Activated naive CD4-positive, alpha-beta T cell treated with anti-CD3 and anti-CD28 coated beads, Interleukin-2, amount 10 ng/mL, durations not matched to agents 7 days and 5 days (primary cell): ENCODE measurements around the gene STX19.

ENCODE experiments used
- CTCF ChIA-PET: fragments of 350-600 bp; sonication (Branson Sonifier 250); formaldehyde crosslinking; loops from one replicate; lab custom pipeline; 2021; ENCODE audit warnings: antibody characterized with exemption; lab: Charles Lee
- DNase-seq: peaks from one replicate; pipeline ENCODE4 v3.0.0-alpha.2; 2020
- H3K27ac Mint-ChIP-seq: one replicate; pipeline ENCODE4 v1.8.0; 2021; ENCODE audit warnings: mild to moderate bottlenecking, moderate library complexity, mixed read lengths
- H3K27me3 Mint-ChIP-seq: one replicate; pipeline ENCODE4 v1.8.0; 2021; ENCODE audit warnings: mild to moderate bottlenecking, mixed read lengths
- H3K36me3 Mint-ChIP-seq: one replicate; pipeline ENCODE4 v1.8.0; 2021; ENCODE audit warnings: mixed read lengths
- H3K4me1 Mint-ChIP-seq: one replicate; pipeline ENCODE4 v1.8.0; 2021; ENCODE audit warnings: mixed read lengths
- H3K4me3 Mint-ChIP-seq: one replicate; pipeline ENCODE4 v1.8.0; 2021; ENCODE audit warnings: mild to moderate bottlenecking, moderate library complexity, mixed read lengths
- H3K9me3 Mint-ChIP-seq: one replicate; pipeline ENCODE4 v1.8.0; 2021; ENCODE audit warnings: mixed read lengths

STX19 gene

GRCh38 chr3:94028093-94028837 lies at the start of gene STX19:
STX19 (minus strand) TSS chr3:94028597; CDS start chr3:94015269, 13,328 bp downstream.
- Mint-ChIP-seq H3K9me3 (no peaks in the 10 kb centered on the region), H3K36me3 (peaks cover 1% of the 10 kb centered on the region), H3K27ac (no peak within 1 kb of the TSS), H3K27me3 (no peaks in the 10 kb centered on the region), H3K4me3 (no peak within 1 kb of the TSS), H3K4me1 (no peaks in the 10 kb centered on the region)
- DNase-seq: no peak
- CTCF ChIA-PET: interaction anchor here (0.9 kb wide), 1 partner anchor 9 kb away, joined by 3 read pairs; no protein-coding TSS in a partner anchor

DNA sequence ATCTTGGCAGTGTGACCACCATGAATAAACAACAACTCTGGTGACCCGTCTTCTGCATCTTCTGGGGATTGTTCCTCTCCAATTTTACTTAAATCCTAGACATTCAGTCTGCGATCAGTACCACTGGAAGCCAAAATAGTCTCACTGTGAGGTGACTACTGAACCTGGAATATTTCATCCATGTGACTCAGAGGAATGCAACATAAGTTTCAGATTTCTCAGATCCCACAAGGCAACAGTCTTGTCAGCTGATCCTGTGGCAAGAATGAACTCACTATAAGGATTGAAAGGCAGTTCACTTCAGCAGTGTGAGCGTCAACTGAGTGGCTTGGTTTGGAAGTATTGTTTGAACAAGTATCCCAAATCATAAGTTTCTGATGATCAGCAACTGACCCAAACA lies 47.7 kb upstream of the STX19 start:
- CTCF ChIA-PET: no interaction called here

GRCh38 chr3:94071713-94072284 lies 43.4 kb upstream of the STX19 start:
- H3K27me3 Mint-ChIP-seq: no peaks in the 10 kb centered on the region
- peaks cover 36% of the 10 kb centered on the region for H3K4me1 Mint-ChIP-seq
- H3K36me3 Mint-ChIP-seq: peaks cover 51% of the 10 kb centered on the region
- CTCF ChIA-PET: interaction anchor here (0.7 to 1.5 kb wide), 5 partner anchors 9 to 100 kb away, joined by 3 to 6 read pairs (median 3); partner anchors contain the start of genes DHFR2 and NSUN3
- DNase-seq: peak; percentile 25
- no peak overlapping the region for H3K27ac Mint-ChIP-seq
- H3K4me3 Mint-ChIP-seq: no peak overlapping the region
- peaks cover 10% of the 10 kb centered on the region for H3K9me3 Mint-ChIP-seq

More for the DNA sequence above, 47.7 kb upstream of the STX19 start:
- Mint-ChIP-seq H3K27me3 (no peaks in the 10 kb centered on the region), H3K9me3 (no peaks in the 10 kb centered on the region), H3K27ac (no peak overlapping the region), H3K36me3 (peaks cover 62% of the 10 kb centered on the region), H3K4me3 (no peak overlapping the region), H3K4me1 (peaks cover 45% of the 10 kb centered on the region)
- DNase-seq: no peak

- H3K36me3 Mint-ChIP-seq: peaks cover 53% of the 10 kb centered on the region
- peaks cover 48% of the 10 kb centered on the region for H3K4me1 Mint-ChIP-seq
- no peak overlapping the region for H3K4me3 Mint-ChIP-seq
- peaks cover 14% of the 10 kb centered on the region for H3K9me3 Mint-ChIP-seq
- CTCF ChIA-PET: interaction anchor here (0.7 to 2.3 kb wide), 10 partner anchors 8 to 84 kb away, joined by 3 to 21 read pairs (median 4); partner anchors contain the start of genes DHFR2 and NSUN3
- H3K27ac Mint-ChIP-seq: peak overlapping the region; percentile 74
- no peak for DNase-seq
- no peaks in the 10 kb centered on the region for H3K27me3 Mint-ChIP-seq
Measured at GRCh38 chr3:94070341-94070911, 42.0 kb upstream of the STX19 start.

DNA sequence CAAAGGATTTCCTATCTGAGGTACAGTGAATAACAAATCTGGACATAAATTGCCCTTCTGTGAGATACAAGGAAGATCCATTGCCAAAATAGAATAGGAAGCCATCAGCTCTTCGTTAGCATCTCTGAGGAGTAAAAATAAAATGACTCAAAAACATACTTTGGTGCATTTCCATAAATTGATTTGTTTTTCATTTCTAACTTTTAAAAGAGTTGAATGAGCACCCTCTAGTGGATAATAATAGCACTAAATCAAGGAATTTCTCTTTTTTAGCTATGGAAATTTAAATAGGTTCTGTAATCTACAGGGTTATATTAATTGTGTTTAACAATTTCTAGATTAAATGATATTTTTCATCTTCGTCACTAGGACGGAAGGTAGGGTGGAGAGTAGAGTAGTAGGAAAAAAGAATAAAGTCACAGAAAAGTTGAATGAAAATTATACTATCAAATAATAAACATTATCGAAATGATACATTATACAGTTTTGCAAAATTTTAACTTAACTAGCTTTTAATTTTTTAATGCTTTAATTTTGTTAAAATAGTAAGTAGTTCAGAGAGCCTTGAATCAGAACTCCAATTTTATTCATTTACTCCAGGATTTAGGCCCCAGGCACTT lies 40.9 kb upstream of the STX19 start:
- CTCF ChIA-PET: interaction anchor here (0.6 to 2.3 kb wide), 16 partner anchors 11 to 224 kb away, joined by 3 to 21 read pairs (median 4); no protein-coding TSS in a partner anchor
- Mint-ChIP-seq H3K4me3 (no peak overlapping the region), H3K4me1 (peaks cover 57% of the 10 kb centered on the region), H3K36me3 (peaks cover 54% of the 10 kb centered on the region), H3K27ac (no peak overlapping the region), H3K9me3 (peaks cover 14% of the 10 kb centered on the region), H3K27me3 (no peaks in the 10 kb centered on the region)
- DNase-seq: no peak

- H3K27ac Mint-ChIP-seq: peak overlapping the region; percentile 9
- H3K4me3 Mint-ChIP-seq: no peak overlapping the region
- CTCF ChIA-PET: interaction anchor here (0.6 to 1.6 kb wide), 3 partner anchors 64 to 216 kb away, joined by 3 to 4 read pairs (median 3); no protein-coding TSS in a partner anchor
- H3K4me1 Mint-ChIP-seq: peaks cover 57% of the 10 kb centered on the region
- H3K9me3 Mint-ChIP-seq: peaks cover 14% of the 10 kb centered on the region
- no peak for DNase-seq
- H3K27me3 Mint-ChIP-seq: no peaks in the 10 kb centered on the region
- peaks cover 41% of the 10 kb centered on the region for H3K36me3 Mint-ChIP-seq
Measured at GRCh38 chr3:94066506-94067500, 38.4 kb upstream of the STX19 start.

- no peak overlapping the region for H3K4me3 Mint-ChIP-seq
- no peak for DNase-seq
- CTCF ChIA-PET: interaction anchor here (0.9 to 1.6 kb wide), 3 partner anchors 51 to 63 kb away, joined by 3 to 4 read pairs (median 3); no protein-coding TSS in a partner anchor
- no peak overlapping the region for H3K27ac Mint-ChIP-seq
- H3K4me1 Mint-ChIP-seq: peaks cover 54% of the 10 kb centered on the region
- H3K9me3 Mint-ChIP-seq: peaks cover 14% of the 10 kb centered on the region
- peaks cover 41% of the 10 kb centered on the region for H3K36me3 Mint-ChIP-seq
- no peaks in the 10 kb centered on the region for H3K27me3 Mint-ChIP-seq
Measured at GRCh38 chr3:94065819-94066480, 37.6 kb upstream of the STX19 start.

- H3K36me3 Mint-ChIP-seq: peaks cover 49% of the 10 kb centered on the region
- CTCF ChIA-PET: interaction anchor here (0.9 to 1.3 kb wide), 2 partner anchors 50 to 60 kb away, joined by 3 read pairs; no protein-coding TSS in a partner anchor
Measured at GRCh38 chr3:94065122-94065521, 36.7 kb upstream of the STX19 start.

GRCh38 chr3:94064243-94064860 lies 36.0 kb upstream of the STX19 start:
- Mint-ChIP-seq H3K36me3 (peaks cover 52% of the 10 kb centered on the region), H3K27ac (peak overlapping the region; percentile 99), H3K9me3 (peaks cover 14% of the 10 kb centered on the region), H3K4me1 (peaks cover 51% of the 10 kb centered on the region), H3K4me3 (peak overlapping the region; percentile 91), H3K27me3 (no peaks in the 10 kb centered on the region)
- no peak for DNase-seq
- CTCF ChIA-PET: no interaction called here

More at GRCh38 chr3:94065122-94065521, 36.7 kb upstream of the STX19 start:
- Mint-ChIP-seq H3K9me3 (peaks cover 14% of the 10 kb centered on the region), H3K4me3 (no peak overlapping the region), H3K27me3 (no peaks in the 10 kb centered on the region), H3K27ac (no peak overlapping the region), H3K4me1 (peaks cover 54% of the 10 kb centered on the region)
- DNase-seq: no peak

DNA sequence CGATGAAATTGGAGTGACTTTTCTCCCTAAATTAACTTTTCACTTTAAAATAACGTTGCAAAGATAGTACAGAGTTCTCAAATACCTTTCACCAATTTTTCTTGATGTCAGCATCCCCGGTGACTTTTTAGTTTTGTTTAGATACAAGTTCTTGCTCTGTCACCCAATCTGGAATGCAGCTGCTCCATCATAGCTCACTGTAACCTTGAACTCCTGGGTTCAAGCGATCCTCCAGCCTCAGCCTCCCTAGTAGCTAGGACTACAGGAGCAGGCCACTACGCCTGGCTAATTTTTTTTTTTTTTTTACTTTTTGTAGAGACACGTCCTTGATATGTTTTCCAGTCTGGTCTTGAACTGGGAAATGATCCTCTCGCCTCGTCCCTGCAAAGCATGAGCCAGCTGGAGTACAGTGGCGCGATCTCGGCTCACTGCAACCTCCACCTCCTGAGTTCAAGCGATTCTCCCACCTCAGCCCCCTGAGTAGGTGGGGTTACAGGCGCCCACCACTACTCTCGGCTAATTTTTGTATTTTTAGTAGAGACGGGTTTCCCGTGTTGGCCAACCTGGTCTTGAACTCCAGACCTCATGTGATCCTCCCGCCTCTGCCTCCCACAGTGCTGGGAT lies 35.2 kb upstream of the STX19 start:
- Mint-ChIP-seq H3K9me3 (peaks cover 14% of the 10 kb centered on the region), H3K4me1 (peaks cover 46% of the 10 kb centered on the region), H3K36me3 (peaks cover 58% of the 10 kb centered on the region), H3K4me3 (peak overlapping the region; percentile 91), H3K27ac (peak overlapping the region; percentile 99), H3K27me3 (no peaks in the 10 kb centered on the region)
- CTCF ChIA-PET: interaction anchor here (0.8 to 1.9 kb wide), 3 partner anchors 8 to 90 kb away, joined by 3 to 6 read pairs (median 5); partner anchors contain the start of gene PROS1
- no peak for DNase-seq

GRCh38 chr3:94062513-94063404 lies 34.4 kb upstream of the STX19 start, which contains the start of the genes DHFR2 and NSUN3:
DHFR2 (minus strand) TSS chr3:94062916; CDS start chr3:94061511, 1,405 bp downstream.
NSUN3 (plus strand) TSS chr3:94063061; CDS start chr3:94063127, 66 bp downstream.
- Mint-ChIP-seq H3K4me1 (peaks cover 44% of the 10 kb centered on the region), H3K36me3 (peaks cover 56% of the 10 kb centered on the region), H3K4me3 (peak within 1 kb of the TSS; percentile 91), H3K9me3 (peaks cover 12% of the 10 kb centered on the region), H3K27ac (peak within 1 kb of the TSS; percentile 99), H3K27me3 (no peaks in the 10 kb centered on the region)
- DNase-seq: peak; percentile 91
- CTCF ChIA-PET: interaction anchor here (0.8 to 1.9 kb wide), 5 partner anchors 8 to 89 kb away, joined by 3 to 6 read pairs (median 3); partner anchors contain the start of gene PROS1
